Measurements from ENCODE around the gene CCDC177. TPM values are rescaled to one million over a fixed set of nuclear protein-coding genes. Genes with fewer than 3 reads are reported as not detected.

The CCDC177 gene
- polyA plus RNA-seq, 1 donor (not counting 4 experiments of a cell fraction or from before 2014, with no cell fraction given): not detected

GRCh38 chr14:69581316-69581935 is 6.8 kb upstream of the CCDC177 start:
- H3K27ac ChIP-seq (ENCODE audit: control insufficient read depth, insufficient read depth, low read length): no peak overlapping the region
- no peaks in the 10 kb centered on the region for H3K79me2 ChIP-seq (ENCODE audit: control insufficient read depth, insufficient read depth, low read length)
- no peaks in the 10 kb centered on the region for H3K9me3 ChIP-seq (ENCODE audit: control insufficient read depth, low read depth, low read length)
- DNase-seq (ENCODE audit: low read depth, low spot score): no peak
- dilution Hi-C loops (cut with MboI; ENCODE audit: extremely low pct_ligation_motif_present, low sequenced_read_pairs): no loop called here
- H4K20me1 ChIP-seq (ENCODE audit: control insufficient read depth, extremely low read depth, insufficient read depth, low read length): no peaks in the 10 kb centered on the region
- H3K4me2 ChIP-seq (ENCODE audit: control insufficient read depth, extremely low read depth, insufficient read depth, low read depth, low read length): no peak overlapping the region
- H3K4me1 ChIP-seq (ENCODE audit: control insufficient read depth, extremely low read depth, insufficient read depth, low read length): no peaks in the 10 kb centered on the region
- no peak overlapping the region for H2AFZ ChIP-seq (ENCODE audit: control insufficient read depth, low read length)
- peaks cover 8% of the 10 kb centered on the region for H3K27me3 ChIP-seq (ENCODE audit: control insufficient read depth, extremely low read depth, insufficient read depth, low read length)
- H3K9me1 ChIP-seq (ENCODE audit: control insufficient read depth, extremely low read depth, insufficient read depth, low read length): no peaks in the 10 kb centered on the region
- H3K36me3 ChIP-seq (ENCODE audit: control insufficient read depth in 2 of 2, extremely low read depth in 1 of 2, insufficient read depth in 2 of 2, low read length in 2 of 2): no peaks in the 10 kb centered on the region
- H3K4me3 ChIP-seq (ENCODE audit: control insufficient read depth in 2 of 3, extremely low read depth in 1 of 3, insufficient read depth in 2 of 3, low read depth in 1 of 3, low read length in 3 of 3): no peak overlapping the region
- TF ChIP-seq CTCF (optimal IDR thresholded peaks at IDR 0.05 in 1 of 3, IDR thresholded peaks at IDR 0.05 in 1 of 3, conservative IDR thresholded peaks at IDR 0.05 in 1 of 3; ENCODE audit: extremely low read depth in 1 of 3, insufficient read depth in 2 of 3, low read length in 3 of 3) (no peak), EZH2 (IDR thresholded peaks at IDR 0.05; ENCODE audit: low read length) (no peak)
- H3K9ac ChIP-seq (ENCODE audit: control insufficient read depth, extremely low read depth, insufficient read depth, low read length): no peak overlapping the region
- FAIRE-seq: no peak

- FAIRE-seq: no peak
- DNase-seq (ENCODE audit: low read depth, low spot score): no peak
- Histone ChIP-seq H3K27ac (ENCODE audit: control insufficient read depth, insufficient read depth, low read length) (no peak overlapping the region), H3K27me3 (ENCODE audit: control insufficient read depth, extremely low read depth, insufficient read depth, low read length) (peaks cover 13% of the 10 kb centered on the region), H3K4me1 (ENCODE audit: control insufficient read depth, extremely low read depth, insufficient read depth, low read length) (no peaks in the 10 kb centered on the region), H3K36me3 (ENCODE audit: control insufficient read depth in 2 of 2, extremely low read depth in 1 of 2, insufficient read depth in 2 of 2, low read length in 2 of 2) (no peaks in the 10 kb centered on the region), H3K9me3 (ENCODE audit: control insufficient read depth, low read depth, low read length) (no peaks in the 10 kb centered on the region), H2AFZ (ENCODE audit: control insufficient read depth, low read length) (no peak overlapping the region), H3K4me3 (ENCODE audit: control insufficient read depth in 2 of 3, extremely low read depth in 1 of 3, insufficient read depth in 2 of 3, low read depth in 1 of 3, low read length in 3 of 3) (no peak overlapping the region), H3K9me1 (ENCODE audit: control insufficient read depth, extremely low read depth, insufficient read depth, low read length) (no peaks in the 10 kb centered on the region), H3K9ac (ENCODE audit: control insufficient read depth, extremely low read depth, insufficient read depth, low read length) (no peak overlapping the region), H3K79me2 (ENCODE audit: control insufficient read depth, insufficient read depth, low read length) (no peaks in the 10 kb centered on the region), H3K4me2 (ENCODE audit: control insufficient read depth, extremely low read depth, insufficient read depth, low read depth, low read length) (no peak overlapping the region), H4K20me1 (ENCODE audit: control insufficient read depth, extremely low read depth, insufficient read depth, low read length) (no peaks in the 10 kb centered on the region)
- TF ChIP-seq CTCF (optimal IDR thresholded peaks at IDR 0.05 in 1 of 3, IDR thresholded peaks at IDR 0.05 in 1 of 3, conservative IDR thresholded peaks at IDR 0.05 in 1 of 3; ENCODE audit: extremely low read depth in 1 of 3, insufficient read depth in 2 of 3, low read length in 3 of 3) (peak; percentile 59 to 68 (median 62)), EZH2 (IDR thresholded peaks at IDR 0.05; ENCODE audit: low read length) (no peak)
- dilution Hi-C loops (cut with MboI; ENCODE audit: extremely low pct_ligation_motif_present, low sequenced_read_pairs): no loop called here
Measured at GRCh38 chr14:69580009-69580577, 5.4 kb upstream of the CCDC177 start.

Measured in keratinocyte (primary cell).